Activated T-cell treated with anti-CD3 and anti-CD28 coated beads, Interleukin-2, amount 50 U/mL, for 48 hours (primary cell): Measurements from ENCODE around the gene KCNQ1.

Experiments used
- DNase-seq, 2 experiments: peaks; one replicate each; pipeline ENCODE4 v3.0.0-alpha.2; 2020

The KCNQ1 gene

DNA sequence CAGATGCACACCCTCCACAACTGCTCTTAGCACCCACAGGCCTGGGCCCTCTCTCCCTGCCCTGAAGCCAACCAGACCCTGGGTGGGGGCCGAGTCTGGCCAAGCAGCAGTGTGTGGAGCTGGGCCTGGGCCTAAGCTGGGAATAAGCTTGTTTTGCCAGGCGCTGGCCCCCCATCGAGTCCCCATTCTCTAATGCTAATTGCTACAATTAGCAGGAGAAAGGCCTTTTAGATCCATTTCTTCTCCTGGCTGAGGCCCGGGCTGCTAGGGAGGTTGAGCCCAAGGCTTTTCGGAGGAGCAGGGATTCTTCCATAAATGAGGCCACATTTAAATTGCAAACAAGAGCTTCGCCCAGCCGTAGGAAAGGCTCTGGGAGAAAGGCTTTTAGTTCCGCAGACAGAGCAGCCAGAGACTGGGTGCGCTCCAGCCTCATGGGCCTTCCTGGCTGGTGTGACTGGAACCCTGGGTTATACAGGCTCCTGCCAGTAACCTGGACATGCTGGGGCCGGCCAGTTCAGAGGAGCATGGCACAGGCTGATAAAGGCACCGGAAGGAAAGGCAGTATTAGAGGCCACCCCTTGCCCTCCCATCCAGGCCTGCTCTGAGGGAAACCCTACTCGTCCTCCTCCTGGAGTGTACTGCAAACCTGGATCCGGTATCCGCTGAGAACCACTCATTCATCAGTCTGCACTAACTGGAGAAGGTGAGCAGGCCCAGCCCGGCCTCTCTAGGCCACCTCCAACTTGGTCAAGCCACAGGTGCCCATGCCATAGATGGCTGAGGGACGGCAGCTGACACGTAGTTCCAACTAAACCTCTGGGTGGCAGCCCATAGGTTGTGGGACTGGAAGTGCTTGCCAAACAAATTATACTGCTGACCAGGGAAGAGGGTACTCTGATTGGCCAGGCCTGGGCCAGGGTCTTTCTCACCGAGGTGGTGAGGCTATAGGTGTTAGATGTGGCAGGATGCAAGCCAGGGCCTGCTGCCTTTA lies 248.8 kb downstream of the KCNQ1 start:
- DNase-seq: no peak

DNA sequence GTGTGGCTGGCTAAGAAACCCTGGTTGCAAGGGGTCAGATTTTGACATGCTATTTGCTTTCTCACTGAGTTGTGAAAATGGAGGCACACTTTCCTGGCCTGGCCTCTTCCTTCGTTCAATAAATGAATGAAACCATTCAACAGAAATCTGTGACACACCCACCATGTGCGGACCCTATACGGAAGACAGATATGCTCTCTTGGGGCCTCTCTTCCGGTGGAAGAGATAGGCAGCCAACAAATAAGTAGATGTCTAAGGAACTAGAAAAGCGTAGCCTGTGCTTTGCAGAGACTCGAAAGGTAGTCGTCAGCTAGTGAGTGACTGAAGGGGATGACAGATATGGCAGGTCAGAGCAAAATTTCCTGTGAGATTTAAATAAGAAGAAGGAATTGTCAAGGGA lies 249.7 kb downstream of the KCNQ1 start:
- DNase-seq: no peak

DNA sequence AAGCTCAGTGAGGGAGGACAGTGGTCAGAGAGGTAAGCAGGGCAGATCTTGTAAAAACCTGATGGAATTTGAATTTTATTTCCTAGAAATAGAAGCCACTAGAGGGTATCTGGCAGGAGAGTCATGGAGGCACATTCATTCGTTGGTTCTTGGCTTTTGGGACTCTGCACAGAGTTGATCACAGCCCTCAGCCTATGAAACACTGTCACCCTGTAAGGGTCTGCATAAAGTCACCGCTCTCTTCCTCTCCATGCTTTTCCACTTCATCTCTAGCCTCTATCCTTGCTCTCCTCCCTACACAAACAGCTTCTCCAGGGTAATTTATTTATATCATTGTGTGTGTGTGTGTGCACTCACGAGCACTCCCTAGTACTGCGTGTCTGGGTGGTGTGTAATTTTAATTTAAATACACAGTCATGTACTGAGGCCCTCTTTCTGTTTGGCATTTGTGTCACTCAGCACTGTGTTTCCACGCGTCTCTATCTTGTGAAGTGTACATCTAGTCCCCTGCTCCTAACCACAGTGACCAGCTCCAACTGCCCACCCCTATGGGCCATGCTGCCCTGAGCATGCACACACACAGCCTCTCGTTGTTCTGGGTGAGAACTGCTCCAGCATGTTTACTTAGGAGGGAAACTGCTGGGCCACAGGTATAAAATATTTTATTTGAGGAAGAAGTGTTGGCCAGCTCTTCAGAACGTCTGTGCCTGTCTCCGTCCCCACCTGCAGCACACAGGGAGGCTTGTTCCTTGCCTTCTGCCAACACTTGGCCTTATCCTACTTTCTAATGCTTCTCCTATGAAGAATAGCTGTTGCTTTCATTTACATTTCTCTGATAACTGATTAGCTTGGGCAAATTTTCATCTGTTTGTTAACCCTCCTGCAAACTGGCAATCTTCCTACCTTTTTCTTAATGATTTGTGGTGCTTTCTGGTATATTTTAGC lies 250.5 kb downstream of the KCNQ1 start:
- DNase-seq: no peak

DNA sequence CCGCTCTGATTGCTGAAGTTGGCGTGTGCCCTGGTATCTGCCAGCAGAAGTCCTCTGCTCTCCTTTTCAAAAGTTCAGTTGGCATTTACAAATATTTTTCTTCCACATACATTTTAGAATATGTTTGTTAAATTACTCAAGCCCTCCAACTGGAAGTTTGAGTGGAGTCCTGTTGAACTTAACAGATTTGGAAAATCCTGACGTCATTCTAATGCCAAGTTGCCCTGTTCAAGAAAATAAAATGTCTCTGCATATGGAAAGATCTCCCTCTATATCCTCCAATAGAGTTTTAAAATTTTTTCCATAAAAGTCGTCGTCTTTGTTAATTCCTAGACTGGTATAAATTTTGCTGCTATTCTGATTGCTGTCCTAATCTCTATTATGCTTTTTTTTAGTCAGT lies 251.6 kb downstream of the KCNQ1 start:
- no peak for DNase-seq

DNA sequence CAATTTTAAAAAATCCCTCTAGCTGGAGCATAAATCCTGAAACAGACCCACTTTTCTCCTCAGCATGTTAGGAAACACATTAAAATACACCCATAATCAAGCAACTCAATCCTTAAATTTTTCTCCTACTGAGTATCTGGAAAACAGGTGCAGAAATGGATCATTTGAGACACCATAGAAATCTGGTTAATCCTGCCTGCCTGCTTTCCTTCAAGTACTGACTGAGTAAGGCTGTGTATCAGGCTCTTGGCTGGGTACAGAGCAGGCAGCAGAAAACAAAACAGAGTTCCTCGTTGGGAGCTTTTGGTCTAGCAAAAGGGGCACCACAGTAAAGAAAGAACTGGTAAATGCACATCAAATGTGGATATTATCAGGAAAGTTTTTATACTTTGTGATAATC lies 253.1 kb downstream of the KCNQ1 start:
- no peak for DNase-seq

DNA sequence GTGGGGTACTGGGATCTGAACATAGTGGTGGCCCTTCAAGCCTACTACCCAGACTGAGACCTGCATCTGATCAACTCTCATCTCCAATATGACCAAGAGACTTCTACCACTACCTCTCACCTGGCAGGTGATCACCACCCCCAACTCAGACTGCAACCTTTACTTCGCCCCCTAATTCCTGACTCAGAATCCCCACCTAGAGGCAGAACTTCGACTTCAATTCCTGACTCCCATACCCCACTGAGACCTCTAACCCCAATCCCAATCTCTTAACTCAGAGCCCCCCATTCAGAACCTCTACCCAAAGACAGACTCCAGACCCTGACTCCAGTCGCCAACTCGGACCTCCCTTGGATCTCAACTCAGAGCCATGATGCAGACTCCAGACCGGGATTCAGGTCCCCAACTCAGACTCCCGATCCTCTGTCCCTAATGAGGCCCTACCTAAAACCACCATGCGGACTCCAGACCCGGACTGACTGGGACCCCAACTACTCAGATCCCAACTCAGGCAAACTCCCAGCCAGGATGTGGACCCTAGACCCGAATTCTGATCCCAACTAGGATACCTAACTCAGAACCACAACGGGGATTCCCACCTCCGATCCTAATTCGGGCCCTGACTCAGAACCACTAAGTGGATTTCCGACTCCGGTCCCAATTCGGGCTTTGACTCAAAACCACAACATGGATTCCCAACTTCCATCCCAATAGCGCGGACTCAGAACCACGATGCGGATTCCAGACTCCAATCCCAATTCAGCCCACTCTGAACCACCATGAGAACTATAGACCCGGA lies 253.8 kb downstream of the KCNQ1 start:
- no peak for DNase-seq

DNA sequence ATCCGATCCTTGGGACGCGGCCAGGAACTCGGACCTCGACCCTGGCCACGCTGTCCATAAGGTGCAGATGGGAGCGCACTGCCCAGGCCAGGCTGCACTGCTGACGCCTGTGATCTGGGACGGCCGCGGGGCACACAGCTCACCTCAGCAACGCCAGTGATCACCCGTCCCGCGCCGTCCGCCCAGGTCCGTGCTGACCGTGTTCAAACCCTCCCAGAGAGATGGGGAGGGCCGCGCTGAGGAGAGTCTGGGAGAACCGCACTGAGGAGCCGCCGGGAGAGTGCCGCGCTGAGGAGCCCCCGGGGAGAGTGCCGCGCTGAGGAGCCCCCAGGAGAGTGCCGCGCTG lies 254.3 kb downstream of the KCNQ1 start:
- DNase-seq: peak; percentile 32 to 35

DNA sequence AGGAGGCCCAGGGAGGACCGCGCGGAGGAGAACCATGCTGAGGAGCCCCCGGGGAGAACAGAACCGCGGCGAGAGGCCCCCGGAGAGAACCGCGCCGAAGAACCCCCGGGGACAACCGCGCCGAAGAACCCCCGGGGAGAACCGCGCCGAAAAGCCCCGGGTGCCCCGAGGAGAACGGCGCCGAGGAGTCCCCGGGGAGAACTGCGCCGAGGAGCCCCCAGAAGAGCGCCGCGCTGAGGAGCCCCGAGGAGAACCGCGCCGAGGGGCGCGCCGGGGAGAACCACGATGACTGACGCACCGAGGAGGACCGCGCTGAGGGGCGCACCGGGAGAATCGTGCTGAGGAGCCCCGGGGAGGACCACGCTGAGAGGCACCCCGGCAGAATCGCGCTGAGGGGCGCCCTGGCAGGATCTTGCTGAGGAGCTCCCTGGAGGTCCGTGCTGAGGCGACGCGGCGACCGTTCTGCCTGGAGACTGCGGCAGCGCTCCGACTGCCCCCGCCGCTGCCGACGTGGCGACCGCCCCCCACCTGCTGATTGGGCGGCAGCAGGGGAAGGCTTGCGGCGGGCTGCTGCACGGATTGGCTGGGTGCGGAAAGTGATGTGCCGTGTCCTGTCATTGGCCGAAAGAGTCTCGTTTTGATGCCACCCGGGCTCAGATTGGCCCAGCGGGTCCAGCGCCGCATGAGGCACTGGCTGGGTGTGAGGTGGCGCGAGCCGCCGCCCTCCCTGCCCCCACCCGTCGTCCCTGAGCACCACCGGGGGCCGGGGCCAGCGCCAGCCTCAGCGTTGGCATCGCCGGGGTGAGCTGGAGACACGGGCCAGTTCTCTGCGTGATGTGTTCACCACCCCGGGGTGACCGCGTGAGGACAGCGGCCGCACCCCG lies 255.0 kb downstream of the KCNQ1 start, which contains the start of gene KCNQ1OT1:
Gene KCNQ1OT1, minus strand, starts transcription at position 464 of the 884 bp plus-strand sequence.
- DNase-seq: peak; percentile 88 to 90

DNA sequence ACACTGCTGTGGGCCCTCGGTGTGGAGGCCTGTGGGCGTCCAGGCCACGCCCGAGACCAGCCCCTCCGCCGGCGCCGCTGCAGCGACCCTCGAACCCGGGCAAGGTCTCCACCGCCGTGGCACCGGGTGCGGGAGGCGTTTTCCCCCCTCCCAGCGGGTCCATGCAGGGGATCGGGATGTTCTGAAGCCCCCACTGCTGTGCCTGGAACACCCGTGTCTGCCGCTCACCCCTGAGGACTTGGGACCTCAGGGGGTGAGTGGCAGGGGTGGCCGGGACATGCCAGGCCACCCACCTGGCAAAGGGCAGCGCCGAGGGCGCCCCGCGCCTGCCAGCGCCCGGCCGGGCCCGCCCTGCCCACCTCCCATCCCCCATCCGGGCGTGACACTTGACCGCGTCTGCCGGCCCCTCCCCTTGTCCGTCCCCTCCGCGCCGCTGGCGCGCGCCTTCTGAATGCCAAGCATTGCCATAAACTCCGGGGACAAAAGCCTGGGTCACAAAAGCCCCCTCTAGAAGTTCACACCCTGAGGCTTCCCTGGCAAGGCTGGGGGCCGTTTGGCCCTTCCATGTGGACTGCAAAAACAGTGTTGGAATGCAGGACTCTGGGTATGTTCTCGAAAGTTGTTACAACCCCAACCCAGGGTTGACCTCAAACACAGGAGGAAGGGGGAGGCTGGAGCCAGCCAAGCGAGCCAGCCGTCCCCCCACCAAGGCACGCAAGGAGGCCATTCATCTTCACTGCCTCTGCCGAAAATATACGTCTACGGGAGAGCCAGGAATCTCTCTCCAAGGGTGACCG lies 255.8 kb downstream of the KCNQ1 start:
- DNase-seq: peak; percentile 55 to 62

DNA sequence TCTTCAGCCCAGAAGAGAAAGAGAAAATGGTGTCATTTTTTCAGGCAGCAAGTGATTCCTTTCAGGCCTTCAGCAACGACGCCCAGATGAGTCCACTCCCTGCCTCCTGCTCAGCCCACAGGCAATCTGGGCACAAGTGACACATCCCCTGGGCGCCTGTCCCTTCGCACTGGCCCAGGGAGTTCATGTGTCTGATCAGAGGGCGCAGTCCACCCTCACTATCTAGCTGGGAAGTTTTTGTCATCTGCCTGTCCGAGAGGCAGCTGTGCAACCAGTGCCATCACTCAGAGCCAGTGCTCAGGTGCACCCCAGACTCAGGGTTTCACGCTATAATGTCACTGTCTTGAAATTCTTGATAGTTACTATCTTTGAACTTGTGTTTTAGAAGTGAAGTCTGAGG lies 256.4 kb downstream of the KCNQ1 start:
- no peak for DNase-seq

DNA sequence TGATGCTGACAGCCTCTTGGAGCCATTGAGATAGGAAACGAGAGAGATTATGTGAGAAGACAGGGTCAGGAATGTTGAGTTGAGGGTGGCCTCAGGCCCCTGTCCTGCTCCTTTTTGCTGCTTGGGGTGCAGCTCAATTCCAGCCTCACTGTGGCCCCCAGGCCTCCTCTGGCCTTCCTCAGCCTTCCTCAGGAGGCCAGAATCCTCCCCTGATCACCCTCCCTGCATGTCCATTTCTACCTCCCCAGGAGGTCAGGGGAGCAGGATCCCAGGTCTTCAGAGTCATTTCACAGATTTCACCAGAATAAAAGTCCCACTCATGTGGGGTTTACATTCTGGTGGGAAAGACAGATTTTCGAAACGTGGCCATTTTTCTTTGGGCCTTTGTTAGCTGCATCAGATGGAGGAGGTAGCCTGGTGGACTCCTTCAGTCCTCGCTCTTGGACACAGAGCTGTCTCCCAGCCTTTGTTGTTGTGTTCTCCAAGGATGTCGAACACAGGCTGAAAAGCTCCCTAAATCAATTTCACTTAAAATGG lies 257.2 kb downstream of the KCNQ1 start:
- DNase-seq: no peak

DNA sequence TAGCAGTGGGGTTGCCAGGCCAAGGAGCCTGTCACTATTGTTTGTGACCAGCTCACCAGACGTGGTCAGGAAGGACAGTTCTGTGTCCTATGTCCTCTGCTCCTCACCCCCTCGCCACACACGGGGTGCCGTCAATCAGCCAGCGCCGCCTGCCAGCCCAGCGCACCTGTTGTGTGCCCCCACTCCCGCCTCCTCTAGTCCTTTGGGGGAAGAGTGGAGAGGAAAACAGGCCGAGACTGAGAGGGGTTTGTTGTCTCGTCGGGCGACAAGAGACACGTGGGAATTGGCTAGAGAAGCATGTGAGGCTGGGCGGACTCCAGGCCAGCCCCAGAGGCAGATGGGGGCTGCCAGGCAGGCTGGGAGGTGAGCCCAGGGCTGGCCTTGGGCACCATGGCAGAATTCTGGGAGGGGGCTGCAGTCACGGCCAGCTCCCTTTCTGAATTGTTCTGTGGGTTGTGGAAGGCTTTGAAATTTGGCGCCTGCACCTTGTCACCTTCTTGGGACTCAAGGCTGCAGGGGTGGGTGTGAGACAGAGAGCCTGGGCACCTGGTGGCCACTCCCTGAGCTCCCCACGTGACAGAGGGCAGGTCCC lies 258.1 kb downstream of the KCNQ1 start:
- no peak for DNase-seq

DNA sequence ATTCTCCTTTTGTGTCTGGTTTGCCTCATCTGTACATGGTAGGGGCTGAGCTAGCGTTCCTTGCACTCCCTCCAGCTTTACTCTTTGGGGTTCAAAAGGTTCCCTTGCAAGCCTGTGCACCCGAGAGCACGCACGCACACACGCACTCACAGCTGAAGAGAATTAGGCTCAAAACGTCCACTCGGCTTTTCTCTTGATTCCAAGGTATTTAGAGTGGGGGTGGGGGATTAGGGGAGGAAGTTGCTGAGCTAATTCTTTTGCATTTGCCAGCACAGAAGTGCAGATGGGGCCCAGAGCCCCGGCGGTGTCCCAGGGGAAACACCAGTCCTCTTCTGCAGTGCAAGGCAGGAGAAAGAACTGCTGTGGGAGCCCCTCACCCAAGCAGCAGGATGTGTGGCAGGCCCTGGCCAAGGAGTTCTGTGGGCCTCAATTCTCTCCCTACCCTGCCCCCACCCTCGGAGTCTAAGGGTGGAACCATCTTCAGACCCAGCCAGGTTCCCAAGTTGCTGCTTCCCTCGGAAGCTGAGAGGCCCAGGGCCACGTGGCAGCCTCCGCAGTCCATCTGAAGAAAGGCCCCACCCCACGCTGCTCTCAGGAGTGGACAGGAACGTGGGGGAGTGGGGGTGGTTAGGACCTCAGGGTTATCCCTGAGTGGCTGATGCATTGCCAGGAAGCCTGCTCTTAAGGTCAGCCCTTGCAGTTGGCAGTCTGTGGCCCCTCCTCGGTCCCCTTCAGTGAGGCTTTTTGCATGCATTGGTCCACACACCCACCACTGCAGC lies 258.7 kb downstream of the KCNQ1 start:
- DNase-seq: no peak

DNA sequence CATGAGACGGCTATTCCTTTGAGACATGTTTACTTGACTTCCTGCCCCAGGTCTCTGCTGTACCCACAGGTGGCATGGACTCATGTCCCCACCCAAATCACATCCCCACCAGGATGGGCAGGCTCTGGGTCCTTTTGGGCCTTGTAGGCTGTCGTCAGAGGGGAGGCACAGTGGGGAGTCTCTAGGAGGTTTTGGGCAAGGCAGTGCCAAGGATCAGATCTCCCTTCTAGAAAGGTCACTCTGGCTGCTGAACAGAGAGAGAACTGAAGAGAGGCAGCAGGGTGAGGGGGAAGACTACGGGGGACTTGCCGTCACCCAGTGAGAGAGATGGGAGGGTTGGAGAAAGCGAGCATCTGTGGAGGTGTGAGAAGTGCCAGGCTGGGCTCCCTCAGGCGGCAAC lies 259.5 kb downstream of the KCNQ1 start:
- no peak for DNase-seq

DNA sequence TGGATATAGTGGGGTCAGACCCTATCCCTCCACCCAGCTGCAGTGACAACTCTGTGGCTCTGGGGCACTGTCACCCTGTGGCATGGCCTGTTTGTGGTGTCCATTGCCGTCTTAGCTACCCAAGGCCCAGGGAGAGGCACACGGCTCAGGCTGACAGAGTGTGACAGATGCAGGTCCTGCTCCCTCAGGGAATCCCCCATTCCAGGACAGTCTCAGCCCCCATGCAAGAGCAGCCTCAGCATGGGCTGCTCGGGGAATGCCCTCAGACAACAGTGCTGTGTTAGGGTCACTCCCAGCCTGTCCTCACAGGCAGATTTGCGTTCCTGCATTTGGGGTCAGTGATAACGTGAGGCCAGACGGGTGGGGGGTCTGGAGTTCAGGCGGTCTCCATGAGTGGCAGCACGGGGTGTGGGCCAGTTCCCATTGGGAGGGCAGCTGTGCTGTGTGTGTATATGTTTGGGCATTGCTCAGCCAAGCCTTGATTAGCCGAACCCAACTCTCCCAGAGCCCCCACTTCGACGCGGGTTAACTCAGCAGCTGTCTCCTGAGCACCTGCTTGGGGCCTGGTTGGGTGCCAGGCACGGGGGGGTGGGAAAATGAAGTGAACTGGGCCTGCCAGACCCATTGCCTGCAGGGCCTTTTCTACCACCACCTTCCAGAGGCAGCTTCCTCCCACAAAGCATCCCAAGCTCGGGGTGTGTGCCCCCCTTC lies 260.2 kb downstream of the KCNQ1 start:
- DNase-seq: no peak

DNA sequence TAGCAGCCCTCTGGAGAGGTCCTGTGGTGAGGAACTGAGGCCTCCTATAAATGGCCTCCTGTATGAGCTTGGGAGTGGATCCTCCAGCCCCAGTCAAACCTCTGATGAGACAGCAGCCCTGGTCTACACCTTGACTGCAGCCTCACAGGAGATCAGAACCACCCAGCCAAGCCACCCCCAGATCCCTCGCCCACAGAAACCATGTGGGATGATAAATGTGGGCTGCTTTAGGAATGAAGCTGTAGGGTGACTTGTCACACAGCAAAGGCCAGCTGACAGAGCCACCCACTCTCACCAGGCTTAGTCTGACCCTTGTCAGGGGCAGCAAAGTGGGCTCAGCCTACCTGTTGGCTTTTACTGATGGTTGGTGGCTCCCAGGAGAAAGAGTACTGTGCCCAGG lies 261.5 kb downstream of the KCNQ1 start:
- no peak for DNase-seq

DNA sequence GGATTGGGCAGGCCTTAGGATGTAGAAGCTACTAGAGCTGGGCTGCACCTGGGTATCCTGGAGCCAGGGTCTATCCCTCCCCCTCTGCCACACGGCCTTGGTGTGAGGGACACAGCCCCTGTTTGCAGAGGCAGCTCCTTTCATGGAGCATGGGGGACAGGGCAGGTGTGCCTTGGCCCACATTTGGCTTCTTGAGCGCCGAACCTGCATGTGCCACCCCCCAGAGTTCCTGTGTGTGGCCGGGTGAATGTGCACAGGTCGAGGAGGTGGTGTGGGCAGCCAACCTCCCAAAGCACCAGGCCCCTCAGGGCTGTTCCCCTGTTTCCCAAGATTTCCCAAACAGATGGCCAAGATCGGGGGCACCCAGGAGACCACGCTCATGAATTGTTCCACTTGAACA lies 262.9 kb downstream of the KCNQ1 start:
- DNase-seq: no peak

DNA sequence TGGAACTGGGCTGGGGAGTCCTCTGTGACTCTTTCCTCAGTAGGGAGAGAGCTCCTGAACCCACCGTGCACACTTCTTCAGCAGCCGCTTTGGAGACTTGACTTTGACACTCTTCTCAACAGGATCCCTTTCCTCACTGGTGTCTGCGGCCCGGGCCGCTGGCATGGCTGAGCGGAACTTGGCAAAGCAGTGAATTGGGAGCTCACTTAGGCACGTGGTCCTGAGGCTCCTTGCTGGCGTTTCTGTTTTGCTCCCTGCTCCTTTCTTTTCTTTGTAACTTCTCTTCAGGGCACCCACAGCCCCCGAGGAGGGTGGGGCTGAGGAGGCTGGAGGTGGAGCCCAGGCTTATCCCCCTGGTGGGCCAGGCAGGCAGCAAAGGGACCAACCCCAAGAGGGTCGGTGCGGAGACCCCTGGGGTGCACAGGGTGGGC lies 263.4 kb downstream of the KCNQ1 start:
- no peak for DNase-seq
